ENCODE results near the gene ANO6.

- TF ChIP-seq CTCF (IDR thresholded peaks at IDR 0.05; ENCODE audit: low read depth, low read length, missing input control), result no peak
- TF ChIP-seq SP1 (IDR thresholded peaks at IDR 0.05), result no peak
- TF ChIP-seq EGR1 (IDR thresholded peaks at IDR 0.05; ENCODE audit: low read depth in 2 of 2), result no peak
- TF ChIP-seq TAF1 (conservative IDR thresholded peaks at IDR 0.05), result no peak
Observed at GRCh38 chr12:45217846-45218245, 2.0 kb downstream of the ANO6 start.

Measured in liver (tissue), 3 donors.